WTC11 (cell line): ENCODE results near the gene NFIX. TPM values are rescaled to one million over a fixed set of nuclear protein-coding genes. Genes with fewer than 3 reads are reported as not detected.

ENCODE experiments used
- ATAC-seq: fragments of 200-7000 bp; cut with Tn5 transposase; 2 replicates; pipeline ENCODE4 v1.10.0; 2021; ENCODE audit warnings: mild to moderate bottlenecking, moderate library complexity
- CTCF ChIA-PET: fragments of 300-600 bp; sonication (Branson Sonifier 250); formaldehyde crosslinking; loops from one replicate; lab custom pipeline; 2021; ENCODE audit warnings: antibody characterized with exemption; lab: Charles Lee
- POLR2A ChIA-PET: fragments of 350-600 bp; sonication (Branson Sonifier 250); formaldehyde crosslinking; loops from one replicate; lab custom pipeline; 2021; ENCODE audit warnings: antibody characterized with exemption; lab: Charles Lee
- DNase-seq: peaks from one replicate; pipeline ENCODE4 v3.0.0; 2021; ENCODE audit warnings: low spot score
- H3K27ac Mint-ChIP-seq: 2 replicates; pipeline ENCODE4 v1.8.0; 2021; ENCODE audit warnings: mixed read lengths
- H3K27me3 Mint-ChIP-seq: 2 replicates; pipeline ENCODE4 v1.8.0; 2021; ENCODE audit warnings: low read depth, mild to moderate bottlenecking, moderate library complexity, mixed read lengths
- H3K36me3 Mint-ChIP-seq: 2 replicates; pipeline ENCODE4 v1.8.0; 2021; ENCODE audit warnings: mixed read lengths
- H3K4me1 Mint-ChIP-seq: 2 replicates; pipeline ENCODE4 v1.8.0; 2022; ENCODE audit warnings: mixed read lengths
- H3K4me3 Mint-ChIP-seq: 2 replicates; pipeline ENCODE4 v1.8.0; 2021; ENCODE audit warnings: mild to moderate bottlenecking, moderate library complexity, mixed read lengths
- H3K9me3 Mint-ChIP-seq: 2 replicates; pipeline ENCODE4 v1.8.0; 2021; ENCODE audit warnings: mixed read lengths
- ATF1 ChIP-seq: sonication (generic); formaldehyde crosslinking; IDR thresholded peaks from 2 replicates; pipeline ENCODE4 v1.8.1; 2023; ENCODE audit warnings: mild to moderate bottlenecking, moderate library complexity, missing genetic modification reagents
- CTCF ChIP-seq: fragments of 200-600 bp; IDR thresholded peaks from 2 replicates; pipeline ENCODE4 v1.8.0; 2022; ENCODE audit warnings: antibody characterized with exemption
- EMX1 ChIP-seq: fragments of 250-450 bp; sonication (Bioruptor Pico); IDR thresholded peaks from 2 replicates; pipeline ENCODE4 v1.8.0; 2021; ENCODE audit warnings: mild to moderate bottlenecking
- TCF7 ChIP-seq: sonication (generic); formaldehyde crosslinking; IDR thresholded peaks from 2 replicates; pipeline ENCODE4 v1.8.0; 2022; ENCODE audit warnings: mild to moderate bottlenecking, low read depth, missing genetic modification reagents, moderate library complexity
- total RNA-seq: library from RNA; stranded (reverse); gene quantifications from 3 replicates; pipeline ENCODE4 v1.2.3, GENCODE V29; 2021
- TF ChIP-seq, protein P1 (sequence below): fragments of 250-450 bp; sonication (Bioruptor Pico); IDR thresholded peaks from 2 replicates; pipeline ENCODE4 v1.9.0; 2021; ENCODE audit warnings: mild to moderate bottlenecking, borderline replicate concordance
- TF ChIP-seq, protein P2 (sequence below): sonication (generic); formaldehyde crosslinking; IDR thresholded peaks from 2 replicates; pipeline ENCODE4 v1.8.1; 2023; ENCODE audit warnings: mild to moderate bottlenecking, missing genetic modification reagents
- TF ChIP-seq, protein P3 (sequence below): sonication (generic); formaldehyde crosslinking; IDR thresholded peaks from 2 replicates; pipeline ENCODE4 v1.8.0; 2023; ENCODE audit warnings: mild to moderate bottlenecking, missing genetic modification reagents
- TF ChIP-seq, protein P4 (sequence below): sonication (generic); formaldehyde crosslinking; IDR thresholded peaks from 2 replicates; pipeline ENCODE4 v1.8.1; 2022; ENCODE audit warnings: low read depth, mild to moderate bottlenecking, moderate library complexity, missing genetic modification reagents, borderline replicate concordance
- TF ChIP-seq, protein P5 (sequence below): sonication (generic); formaldehyde crosslinking; IDR thresholded peaks from 2 replicates; pipeline ENCODE4 v1.8.0; 2022; ENCODE audit warnings: mild to moderate bottlenecking, missing genetic modification reagents

NFIX gene
- total RNA-seq, 1 experiment from 2014 or later: 1.4 TPM

GRCh38 chr19:13057147-13057572 is 61.9 kb downstream of the NFIX start (continued):
- TF ChIP-seq, protein P1, sequence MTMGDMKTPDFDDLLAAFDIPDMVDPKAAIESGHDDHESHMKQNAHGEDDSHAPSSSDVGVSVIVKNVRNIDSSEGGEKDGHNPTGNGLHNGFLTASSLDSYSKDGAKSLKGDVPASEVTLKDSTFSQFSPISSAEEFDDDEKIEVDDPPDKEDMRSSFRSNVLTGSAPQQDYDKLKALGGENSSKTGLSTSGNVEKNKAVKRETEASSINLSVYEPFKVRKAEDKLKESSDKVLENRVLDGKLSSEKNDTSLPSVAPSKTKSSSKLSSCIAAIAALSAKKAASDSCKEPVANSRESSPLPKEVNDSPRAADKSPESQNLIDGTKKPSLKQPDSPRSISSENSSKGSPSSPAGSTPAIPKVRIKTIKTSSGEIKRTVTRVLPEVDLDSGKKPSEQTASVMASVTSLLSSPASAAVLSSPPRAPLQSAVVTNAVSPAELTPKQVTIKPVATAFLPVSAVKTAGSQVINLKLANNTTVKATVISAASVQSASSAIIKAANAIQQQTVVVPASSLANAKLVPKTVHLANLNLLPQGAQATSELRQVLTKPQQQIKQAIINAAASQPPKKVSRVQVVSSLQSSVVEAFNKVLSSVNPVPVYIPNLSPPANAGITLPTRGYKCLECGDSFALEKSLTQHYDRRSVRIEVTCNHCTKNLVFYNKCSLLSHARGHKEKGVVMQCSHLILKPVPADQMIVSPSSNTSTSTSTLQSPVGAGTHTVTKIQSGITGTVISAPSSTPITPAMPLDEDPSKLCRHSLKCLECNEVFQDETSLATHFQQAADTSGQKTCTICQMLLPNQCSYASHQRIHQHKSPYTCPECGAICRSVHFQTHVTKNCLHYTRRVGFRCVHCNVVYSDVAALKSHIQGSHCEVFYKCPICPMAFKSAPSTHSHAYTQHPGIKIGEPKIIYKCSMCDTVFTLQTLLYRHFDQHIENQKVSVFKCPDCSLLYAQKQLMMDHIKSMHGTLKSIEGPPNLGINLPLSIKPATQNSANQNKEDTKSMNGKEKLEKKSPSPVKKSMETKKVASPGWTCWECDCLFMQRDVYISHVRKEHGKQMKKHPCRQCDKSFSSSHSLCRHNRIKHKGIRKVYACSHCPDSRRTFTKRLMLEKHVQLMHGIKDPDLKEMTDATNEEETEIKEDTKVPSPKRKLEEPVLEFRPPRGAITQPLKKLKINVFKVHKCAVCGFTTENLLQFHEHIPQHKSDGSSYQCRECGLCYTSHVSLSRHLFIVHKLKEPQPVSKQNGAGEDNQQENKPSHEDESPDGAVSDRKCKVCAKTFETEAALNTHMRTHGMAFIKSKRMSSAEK (CRISPR knock-in tag): no peak
- TF ChIP-seq, protein P2, sequence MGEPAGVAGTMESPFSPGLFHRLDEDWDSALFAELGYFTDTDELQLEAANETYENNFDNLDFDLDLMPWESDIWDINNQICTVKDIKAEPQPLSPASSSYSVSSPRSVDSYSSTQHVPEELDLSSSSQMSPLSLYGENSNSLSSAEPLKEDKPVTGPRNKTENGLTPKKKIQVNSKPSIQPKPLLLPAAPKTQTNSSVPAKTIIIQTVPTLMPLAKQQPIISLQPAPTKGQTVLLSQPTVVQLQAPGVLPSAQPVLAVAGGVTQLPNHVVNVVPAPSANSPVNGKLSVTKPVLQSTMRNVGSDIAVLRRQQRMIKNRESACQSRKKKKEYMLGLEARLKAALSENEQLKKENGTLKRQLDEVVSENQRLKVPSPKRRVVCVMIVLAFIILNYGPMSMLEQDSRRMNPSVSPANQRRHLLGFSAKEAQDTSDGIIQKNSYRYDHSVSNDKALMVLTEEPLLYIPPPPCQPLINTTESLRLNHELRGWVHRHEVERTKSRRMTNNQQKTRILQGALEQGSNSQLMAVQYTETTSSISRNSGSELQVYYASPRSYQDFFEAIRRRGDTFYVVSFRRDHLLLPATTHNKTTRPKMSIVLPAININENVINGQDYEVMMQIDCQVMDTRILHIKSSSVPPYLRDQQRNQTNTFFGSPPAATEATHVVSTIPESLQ (CRISPR knock-in tag): no peak
- TF ChIP-seq, protein P3, sequence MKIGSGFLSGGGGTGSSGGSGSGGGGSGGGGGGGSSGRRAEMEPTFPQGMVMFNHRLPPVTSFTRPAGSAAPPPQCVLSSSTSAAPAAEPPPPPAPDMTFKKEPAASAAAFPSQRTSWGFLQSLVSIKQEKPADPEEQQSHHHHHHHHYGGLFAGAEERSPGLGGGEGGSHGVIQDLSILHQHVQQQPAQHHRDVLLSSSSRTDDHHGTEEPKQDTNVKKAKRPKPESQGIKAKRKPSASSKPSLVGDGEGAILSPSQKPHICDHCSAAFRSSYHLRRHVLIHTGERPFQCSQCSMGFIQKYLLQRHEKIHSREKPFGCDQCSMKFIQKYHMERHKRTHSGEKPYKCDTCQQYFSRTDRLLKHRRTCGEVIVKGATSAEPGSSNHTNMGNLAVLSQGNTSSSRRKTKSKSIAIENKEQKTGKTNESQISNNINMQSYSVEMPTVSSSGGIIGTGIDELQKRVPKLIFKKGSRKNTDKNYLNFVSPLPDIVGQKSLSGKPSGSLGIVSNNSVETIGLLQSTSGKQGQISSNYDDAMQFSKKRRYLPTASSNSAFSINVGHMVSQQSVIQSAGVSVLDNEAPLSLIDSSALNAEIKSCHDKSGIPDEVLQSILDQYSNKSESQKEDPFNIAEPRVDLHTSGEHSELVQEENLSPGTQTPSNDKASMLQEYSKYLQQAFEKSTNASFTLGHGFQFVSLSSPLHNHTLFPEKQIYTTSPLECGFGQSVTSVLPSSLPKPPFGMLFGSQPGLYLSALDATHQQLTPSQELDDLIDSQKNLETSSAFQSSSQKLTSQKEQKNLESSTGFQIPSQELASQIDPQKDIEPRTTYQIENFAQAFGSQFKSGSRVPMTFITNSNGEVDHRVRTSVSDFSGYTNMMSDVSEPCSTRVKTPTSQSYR (CRISPR knock-in tag): no peak
- TF ChIP-seq, protein P4, sequence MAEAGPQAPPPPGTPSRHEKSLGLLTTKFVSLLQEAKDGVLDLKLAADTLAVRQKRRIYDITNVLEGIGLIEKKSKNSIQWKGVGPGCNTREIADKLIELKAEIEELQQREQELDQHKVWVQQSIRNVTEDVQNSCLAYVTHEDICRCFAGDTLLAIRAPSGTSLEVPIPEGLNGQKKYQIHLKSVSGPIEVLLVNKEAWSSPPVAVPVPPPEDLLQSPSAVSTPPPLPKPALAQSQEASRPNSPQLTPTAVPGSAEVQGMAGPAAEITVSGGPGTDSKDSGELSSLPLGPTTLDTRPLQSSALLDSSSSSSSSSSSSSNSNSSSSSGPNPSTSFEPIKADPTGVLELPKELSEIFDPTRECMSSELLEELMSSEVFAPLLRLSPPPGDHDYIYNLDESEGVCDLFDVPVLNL: no peak
- no peak for TF ChIP-seq CTCF
- TF ChIP-seq, protein P5, sequence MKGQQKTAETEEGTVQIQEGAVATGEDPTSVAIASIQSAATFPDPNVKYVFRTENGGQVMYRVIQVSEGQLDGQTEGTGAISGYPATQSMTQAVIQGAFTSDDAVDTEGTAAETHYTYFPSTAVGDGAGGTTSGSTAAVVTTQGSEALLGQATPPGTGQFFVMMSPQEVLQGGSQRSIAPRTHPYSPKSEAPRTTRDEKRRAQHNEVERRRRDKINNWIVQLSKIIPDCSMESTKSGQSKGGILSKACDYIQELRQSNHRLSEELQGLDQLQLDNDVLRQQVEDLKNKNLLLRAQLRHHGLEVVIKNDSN (CRISPR knock-in tag): no peak

DNA sequence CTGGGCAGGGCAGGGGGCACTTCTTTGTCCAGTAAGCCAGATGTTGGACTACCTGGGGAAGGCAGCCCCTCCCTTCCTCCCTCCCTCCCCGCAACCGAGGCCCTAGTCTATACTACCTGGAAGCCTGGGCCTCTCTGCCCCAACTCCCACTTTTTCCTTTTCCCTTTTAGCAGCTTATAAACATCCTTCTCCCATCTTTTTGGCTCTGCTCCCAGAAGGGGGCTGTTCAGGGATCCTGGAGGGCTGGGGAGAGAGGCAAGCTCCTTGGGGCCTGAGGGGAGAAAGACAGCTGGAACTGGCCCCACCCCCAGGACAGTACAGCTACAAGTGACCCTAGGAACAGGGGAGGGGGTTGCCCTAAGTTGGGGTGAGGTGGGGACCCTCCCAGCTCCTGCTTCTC is 62.5 kb downstream of the NFIX start:
- peaks cover 100% of the 10 kb centered on the region for H3K27me3 Mint-ChIP-seq
- H3K27ac Mint-ChIP-seq: no peak overlapping the region
- no peaks in the 10 kb centered on the region for H3K36me3 Mint-ChIP-seq
- peaks cover 52% of the 10 kb centered on the region for H3K4me1 Mint-ChIP-seq
- ChIA-PET CTCF (interaction anchor here (0.9 to 12.4 kb wide), 10 partner anchors 12 to 92 kb away, joined by 3 to 294 read pairs (median 48); no protein-coding TSS in a partner anchor), POLR2A (interaction anchor here (0.5 to 1.4 kb wide), 2 partner anchors 69 to 80 kb away, joined by 3 read pairs; no protein-coding TSS in a partner anchor)
- no peak overlapping the region for H3K4me3 Mint-ChIP-seq
- TF ChIP-seq EMX1 (CRISPR knock-in tag) (no peak), TCF7 (CRISPR knock-in tag) (no peak), ATF1 (CRISPR knock-in tag) (no peak)
- DNase-seq: no peak
- no peaks in the 10 kb centered on the region for H3K9me3 Mint-ChIP-seq
- no peak for ATAC-seq
